Epithelial cell of prostate (primary cell): Measurements from ENCODE around the gene SLC48A1.

ENCODE experiments used
- DNase-seq: peaks from one replicate; pipeline ENCODE4 v3.0.0-alpha.2; 2011; ENCODE audit warnings: low read depth, low spot score
- H3K27ac ChIP-seq: fragments of 450-650 bp; 2 replicates; pipeline ENCODE4 v1.5.1; 2017; ENCODE audit warnings: mild to moderate bottlenecking

The SLC48A1 gene

GRCh38 chr12:47773062-47773857 is at the start of gene SLC48A1:
SLC48A1 (plus strand) TSS chr12:47773238; CDS start chr12:47773305, 67 bp downstream.
- no peak within 1 kb of the TSS for H3K27ac ChIP-seq
- DNase-seq: no peak

DNA sequence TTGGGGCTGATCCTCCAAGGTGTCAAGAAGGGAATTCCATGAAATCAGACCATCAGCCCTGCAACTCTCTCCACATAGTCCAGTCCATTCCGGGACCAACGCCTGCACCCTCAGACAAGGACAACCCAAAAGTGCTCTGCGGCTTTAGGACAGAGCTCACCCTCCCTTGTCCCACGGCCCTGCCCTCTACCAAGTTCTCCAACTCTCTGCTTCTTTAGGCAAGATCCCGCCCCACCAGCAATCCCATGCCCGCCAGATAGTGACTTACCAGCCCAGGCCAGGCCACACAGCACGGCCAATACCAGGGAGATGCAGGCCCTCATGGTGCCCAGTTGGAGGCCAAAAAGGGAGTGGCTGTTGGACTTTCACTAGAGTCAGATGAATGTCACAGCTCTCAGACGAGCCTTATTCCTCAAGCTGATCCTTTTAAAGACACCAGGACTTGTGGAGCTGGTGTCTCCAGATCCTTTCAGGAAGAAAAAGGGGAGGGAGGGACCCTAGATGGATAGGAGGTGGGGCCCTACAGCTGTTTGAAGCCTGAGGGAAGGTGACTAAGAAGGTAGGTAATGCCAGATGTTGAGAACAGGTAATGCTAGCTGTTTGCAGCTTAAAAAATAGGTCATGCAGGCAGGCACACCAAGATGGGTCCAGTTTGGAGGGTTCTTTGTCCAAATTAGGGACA is 47.8 kb upstream of the SLC48A1 start, which contains the start of gene ENDOU:
Gene ENDOU, minus strand, starts transcription at position 400 of the 682 bp plus-strand sequence. Its CDS starts 77 bp downstream, at position 323.
- H3K27ac ChIP-seq: no peak within 1 kb of the TSS
- DNase-seq: no peak

DNA sequence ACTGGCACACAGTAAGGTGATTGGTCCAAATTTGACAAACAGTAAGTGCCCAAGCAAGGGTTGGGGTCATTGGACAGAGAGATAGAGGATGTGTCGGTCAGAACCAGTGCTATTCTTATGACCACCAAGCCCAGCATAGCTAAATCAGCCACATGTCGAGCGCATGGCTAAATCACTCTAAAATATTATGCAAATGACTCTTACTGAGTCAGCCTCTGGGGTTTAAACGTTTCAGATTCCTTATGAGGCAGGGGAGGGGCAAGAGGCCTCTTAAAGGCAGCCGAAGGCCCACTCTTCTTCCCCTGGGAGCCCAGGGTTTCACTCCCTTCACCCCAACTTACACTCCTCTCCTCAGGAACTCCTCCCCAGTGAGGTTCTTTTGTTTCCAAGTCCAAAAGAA is 47.1 kb upstream of the SLC48A1 start:
- H3K27ac ChIP-seq: no peak overlapping the region
- DNase-seq: no peak

GRCh38 chr12:47729233-47729632 is 43.8 kb upstream of the SLC48A1 start:
- no peak for DNase-seq
- no peak overlapping the region for H3K27ac ChIP-seq

GRCh38 chr12:47730341-47730744 is 42.7 kb upstream of the SLC48A1 start:
- no peak for DNase-seq
- no peak overlapping the region for H3K27ac ChIP-seq

DNA sequence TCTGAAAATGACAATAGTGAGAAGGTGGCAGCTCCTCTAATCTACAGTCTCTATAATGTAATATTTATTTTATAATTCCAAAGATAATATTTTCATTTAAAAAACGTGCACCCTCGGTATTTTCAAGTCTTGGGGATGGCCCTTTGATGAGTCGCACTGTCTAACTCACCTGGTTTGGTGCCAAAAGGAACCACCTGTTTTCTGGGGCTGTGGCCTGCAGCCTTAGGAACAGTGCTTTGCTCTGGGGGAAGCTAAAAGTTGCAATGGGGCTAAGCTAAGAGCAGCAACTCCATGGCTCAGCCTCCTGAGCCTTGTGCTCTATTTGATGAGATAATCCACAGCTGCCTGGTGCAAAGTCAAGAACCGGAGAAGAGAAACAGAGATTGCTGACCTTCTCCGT is 41.3 kb upstream of the SLC48A1 start:
- H3K27ac ChIP-seq: no peak overlapping the region
- no peak for DNase-seq

DNA sequence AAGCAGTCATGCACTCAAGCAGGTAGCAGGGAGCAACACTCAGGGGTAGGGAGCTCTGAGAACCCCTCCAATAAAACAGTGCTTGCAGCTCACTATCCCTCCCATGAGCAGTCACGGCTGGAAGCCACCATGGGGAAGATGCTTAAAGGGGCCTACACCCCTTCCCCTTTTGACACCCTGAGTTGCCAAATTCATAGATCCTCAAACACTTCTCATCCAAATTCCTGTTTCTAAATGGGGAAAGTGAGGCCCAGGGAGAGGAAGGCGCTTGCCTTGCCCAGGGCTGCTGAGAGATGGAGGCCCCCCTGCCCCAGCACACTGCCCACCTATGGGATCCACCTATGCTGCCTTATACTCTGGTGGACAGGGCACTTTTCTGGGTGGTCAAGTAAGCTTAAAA is 40.5 kb upstream of the SLC48A1 start:
- DNase-seq: no peak
- H3K27ac ChIP-seq: no peak overlapping the region

DNA sequence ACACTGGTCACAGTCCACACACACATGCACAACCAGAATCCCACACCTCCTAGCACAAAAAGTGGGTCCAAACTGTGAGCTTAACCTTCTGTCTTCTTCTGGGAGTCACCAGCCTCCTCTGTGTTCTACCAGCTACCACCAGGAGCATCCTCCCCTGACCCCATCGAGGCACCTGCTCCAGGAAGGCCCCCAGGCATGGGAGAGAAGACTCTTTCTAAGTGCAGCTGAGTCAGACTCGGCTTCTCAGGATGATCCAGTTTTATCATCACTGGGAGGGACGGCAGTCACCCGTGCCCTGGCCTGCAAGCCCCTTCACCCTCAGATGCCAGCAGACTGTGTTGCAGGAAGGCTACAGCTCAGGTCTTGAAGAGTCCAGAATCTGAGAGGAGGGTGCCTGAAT is 39.9 kb upstream of the SLC48A1 start:
- H3K27ac ChIP-seq: no peak overlapping the region
- DNase-seq: no peak

DNA sequence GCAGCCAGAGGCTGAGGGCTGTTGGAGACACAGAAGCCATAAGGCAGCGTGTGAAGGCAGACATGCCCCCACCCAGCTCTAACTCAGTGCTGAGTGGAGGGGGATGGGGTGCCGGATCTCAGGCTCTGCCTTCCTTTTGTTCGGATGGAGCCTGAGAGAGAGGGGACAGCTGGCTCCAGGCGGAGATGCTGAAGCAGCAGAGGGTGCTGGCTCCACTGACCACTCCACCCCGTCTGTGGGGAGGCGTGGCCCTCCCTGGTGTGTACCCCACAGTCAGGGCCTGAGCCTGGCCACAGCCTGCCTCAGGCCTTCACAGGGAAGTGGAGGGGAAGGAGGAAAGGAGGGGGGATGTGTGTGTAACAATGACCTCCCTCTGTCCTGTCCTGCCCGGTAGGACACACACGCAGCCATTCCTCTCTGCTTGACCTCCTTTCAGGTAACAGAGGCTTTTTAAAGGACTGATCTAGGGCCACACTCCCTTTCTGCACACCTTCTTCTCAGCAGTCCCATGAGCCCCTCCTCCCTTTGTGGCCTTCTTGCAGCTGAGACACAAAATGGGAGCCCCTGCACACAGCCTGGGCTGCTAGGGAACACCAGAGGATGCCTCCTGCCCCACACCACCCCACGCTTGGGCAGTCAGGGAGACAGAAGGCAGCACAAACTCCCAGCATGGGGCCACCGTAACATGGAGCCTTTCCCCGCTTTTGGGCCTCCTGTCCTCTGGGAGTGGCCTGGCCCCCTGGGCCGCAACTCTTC is 38.1 kb upstream of the SLC48A1 start:
- no peak overlapping the region for H3K27ac ChIP-seq
- DNase-seq: no peak

- DNase-seq: no peak
- H3K27ac ChIP-seq: no peak overlapping the region
These were observed 37.4 kb upstream of the SLC48A1 start for GRCh38 chr12:47735649-47736048.

- H3K27ac ChIP-seq: no peak overlapping the region
These were observed 36.8 kb upstream of the SLC48A1 start for GRCh38 chr12:47736216-47736615.

DNA sequence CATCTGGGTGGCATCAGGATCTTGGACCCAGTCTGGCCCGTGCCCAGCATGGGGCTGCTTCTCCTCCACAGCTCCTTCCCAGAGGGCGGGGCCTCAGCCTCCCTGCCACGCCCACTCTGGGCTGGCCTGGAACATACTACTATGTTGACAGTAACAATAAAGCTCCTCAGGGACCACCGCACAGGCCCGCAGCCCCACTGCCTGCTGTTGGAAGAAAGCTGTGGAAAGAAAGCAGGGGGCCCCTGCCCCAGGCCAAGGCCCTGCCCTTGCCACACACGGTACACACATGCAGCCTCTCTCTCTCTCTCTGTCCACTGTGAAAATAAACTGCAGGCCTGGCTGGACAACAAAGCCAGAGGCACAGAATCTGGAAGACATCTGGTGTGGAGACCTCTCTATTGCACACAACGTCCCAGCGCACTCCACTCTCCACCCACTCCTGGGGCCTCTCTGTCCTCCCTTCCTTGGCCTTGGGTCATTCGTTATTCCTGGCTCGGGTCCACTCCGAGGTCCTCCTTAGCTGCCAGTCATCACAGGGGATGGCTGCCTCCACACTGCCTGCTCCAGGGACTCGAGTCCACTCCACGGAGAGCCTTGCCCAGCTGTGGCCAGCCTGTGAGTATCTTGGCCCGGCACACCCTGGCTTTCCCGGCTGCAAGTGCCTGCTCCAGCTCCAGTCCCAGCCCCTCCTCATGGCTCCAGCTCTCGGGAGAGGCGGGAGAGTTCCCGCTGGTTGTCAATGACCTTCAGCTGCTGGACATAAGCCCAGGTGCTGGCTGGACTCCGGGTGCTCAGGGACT is 36.0 kb upstream of the SLC48A1 start:
- DNase-seq: no peak
- no peak overlapping the region for H3K27ac ChIP-seq

More at GRCh38 chr12:47736216-47736615, 36.8 kb upstream of the SLC48A1 start:
- DNase-seq: no peak

- no peak overlapping the region for H3K27ac ChIP-seq
- no peak for DNase-seq
These were observed 35.0 kb upstream of the SLC48A1 start for GRCh38 chr12:47737936-47738594.

GRCh38 chr12:47739297-47739696 is 33.7 kb upstream of the SLC48A1 start:
- no peak for DNase-seq
- H3K27ac ChIP-seq: no peak overlapping the region

GRCh38 chr12:47739979-47740378 is 33.1 kb upstream of the SLC48A1 start:
- no peak overlapping the region for H3K27ac ChIP-seq
- DNase-seq: no peak

GRCh38 chr12:47740606-47741339 is 32.3 kb upstream of the SLC48A1 start:
- DNase-seq: no peak
- no peak overlapping the region for H3K27ac ChIP-seq

DNA sequence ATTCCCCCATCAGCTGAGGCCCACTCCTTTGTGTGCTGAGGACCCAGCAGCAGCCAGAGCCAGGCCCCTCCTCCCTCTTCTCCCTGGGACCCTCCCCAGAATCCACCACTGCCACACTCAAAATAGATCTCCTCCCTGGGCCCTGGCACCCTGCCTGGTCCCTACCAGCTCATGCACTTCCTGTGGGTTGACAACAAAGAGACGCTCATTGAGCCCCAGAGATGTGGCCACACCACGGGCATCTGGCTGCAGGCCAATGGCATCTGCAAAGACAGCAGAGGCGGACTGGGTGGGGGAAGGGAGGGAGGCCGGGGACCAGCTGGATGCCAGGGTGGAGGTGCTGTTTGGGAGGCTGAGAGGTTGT is 31.7 kb upstream of the SLC48A1 start:
- DNase-seq: no peak
- no peak overlapping the region for H3K27ac ChIP-seq

GRCh38 chr12:47742253-47742825 is 30.7 kb upstream of the SLC48A1 start:
- H3K27ac ChIP-seq: no peak overlapping the region
- no peak for DNase-seq
